Liver (tissue), 9 donors: ENCODE data around the gene GTF2H3. TPM values are rescaled to one million over a fixed set of nuclear protein-coding genes. Genes with fewer than 3 reads are reported as not detected.

Experiments used
- DNase-seq: peaks from one replicate; pipeline ENCODE4 v3.0.0-alpha.2; 2017; ENCODE audit warnings: low spot score
- H3K27ac ChIP-seq, 2 donors: one replicate each; pipeline ENCODE4 v1.7.0; 2013; ENCODE audit warnings: inconsistent platforms in 2 of 2, low read length in 2 of 2, control low read depth in 1 of 2, low read depth in 1 of 2, mild to moderate bottlenecking in 1 of 2
- H3K27me3 ChIP-seq, 4 donors: one replicate each; pipeline versions ENCODE4 v1.6.1 to v1.7.0; 2013; ENCODE audit warnings: low read length in 3 of 4, inconsistent platforms in 1 of 4, mild to moderate bottlenecking in 1 of 4, moderate library complexity in 1 of 4; ENCODE audit not compliant: control insufficient read depth in 4 of 4, insufficient read depth in 4 of 4
- H3K36me3 ChIP-seq, 4 donors: one replicate each; pipeline versions ENCODE4 v1.6.1 to v1.7.0; 2013; ENCODE audit warnings: low read length in 3 of 4, mild to moderate bottlenecking in 3 of 4, low read depth in 1 of 4, moderate library complexity in 1 of 4; ENCODE audit not compliant: control insufficient read depth in 4 of 4, insufficient read depth in 3 of 4
- H3K4me1 ChIP-seq, 4 donors: one replicate each; pipeline versions ENCODE4 v1.6.1 to v1.7.0; 2013; ENCODE audit warnings: low read length in 3 of 4, mild to moderate bottlenecking in 3 of 4, moderate library complexity in 1 of 4; ENCODE audit not compliant: control insufficient read depth in 4 of 4, insufficient read depth in 4 of 4
- H3K4me3 ChIP-seq, 3 donors: one replicate each; pipeline versions ENCODE4 v1.6.1 to v1.7.0; 2013; ENCODE audit warnings: low read length in 3 of 3, control low read depth in 1 of 3, low read depth in 1 of 3, mild to moderate bottlenecking in 1 of 3
- H3K9ac ChIP-seq, 2 donors: one replicate each; pipeline ENCODE4 v1.7.0; 2013; ENCODE audit warnings: low read length in 2 of 2, mild to moderate bottlenecking in 2 of 2, moderate library complexity in 2 of 2, control low read depth in 1 of 2, low read depth in 1 of 2
- H3K9me3 ChIP-seq, 4 donors: one replicate each; pipeline versions ENCODE4 v1.6.1 to v1.7.0; 2013; ENCODE audit warnings: low read length in 3 of 4; ENCODE audit not compliant: control insufficient read depth in 4 of 4
- CTCF ChIP-seq: fragments of 150-350 bp; IDR thresholded peaks from 2 replicates; pipeline ENCODE4 v1.5.1; 2017; ENCODE audit warnings: improper control_type of control experiment, low read depth, low read length; ENCODE audit not compliant: missing input control
- EGR1 ChIP-seq, 2 donors: IDR thresholded peaks; 2 replicates each; pipeline ENCODE4 v1.6.1; 2016 to 2018; ENCODE audit warnings: antibody characterized with exemption in 2 of 2, low read depth in 2 of 2
- FOXA1 ChIP-seq: IDR thresholded peaks from 2 replicates; pipeline ENCODE4 v1.6.1; 2016; ENCODE audit warnings: antibody characterized with exemption
- FOXA2 ChIP-seq: IDR thresholded peaks from 2 replicates; pipeline ENCODE4 v1.6.1; 2016; ENCODE audit warnings: antibody characterized with exemption
- GABPA ChIP-seq, 2 donors: IDR thresholded peaks in 1 of 2; conservative IDR thresholded peaks in 1 of 2; 2 replicates each; pipeline ENCODE4 v1.6.1; 2016; ENCODE audit warnings: antibody characterized with exemption in 2 of 2, mild to moderate bottlenecking in 1 of 2, moderate library complexity in 1 of 2
- HNF4A ChIP-seq, 2 donors: conservative IDR thresholded peaks; 2 replicates each; pipeline ENCODE4 v1.6.1; 2016; ENCODE audit warnings: antibody characterized with exemption in 2 of 2, mild to moderate bottlenecking in 2 of 2
- HNF4G ChIP-seq: IDR thresholded peaks from 2 replicates; pipeline ENCODE4 v1.6.1; 2016; ENCODE audit warnings: antibody characterized with exemption
- JUND ChIP-seq, 2 donors: IDR thresholded peaks; 2 replicates each; pipeline ENCODE4 v1.6.1; 2016; ENCODE audit warnings: antibody characterized with exemption in 2 of 2
- MAX ChIP-seq: IDR thresholded peaks from 2 replicates; pipeline ENCODE4 v1.6.1; 2016; ENCODE audit warnings: antibody characterized with exemption
- NR2F2 ChIP-seq: IDR thresholded peaks from 2 replicates; pipeline ENCODE4 v1.6.1; 2016; ENCODE audit warnings: antibody characterized with exemption
- RAD21 ChIP-seq, 2 donors: IDR thresholded peaks; 2 replicates each; pipeline ENCODE4 v1.6.1; 2016; ENCODE audit warnings: antibody characterized with exemption in 2 of 2, mild to moderate bottlenecking in 2 of 2
- RXRA ChIP-seq, 2 donors: IDR thresholded peaks; 2 replicates each; pipeline ENCODE4 v1.6.1; 2017 to 2018; ENCODE audit warnings: antibody characterized with exemption in 2 of 2, mild to moderate bottlenecking in 1 of 2
- SP1 ChIP-seq: IDR thresholded peaks from 2 replicates; pipeline ENCODE4 v1.6.1; 2018; ENCODE audit warnings: antibody characterized with exemption, mild to moderate bottlenecking
- TAF1 ChIP-seq: conservative IDR thresholded peaks from 2 replicates; pipeline ENCODE4 v1.6.1; 2016; ENCODE audit warnings: antibody characterized with exemption, mild to moderate bottlenecking
- YY1 ChIP-seq: IDR thresholded peaks from 2 replicates; pipeline ENCODE4 v1.6.1; 2016; ENCODE audit warnings: antibody characterized with exemption, mild to moderate bottlenecking
- ZBTB33 ChIP-seq: IDR thresholded peaks from 2 replicates; pipeline ENCODE4 v1.6.1; 2016; ENCODE audit warnings: antibody characterized with exemption
- WGBS: extraction: QIAGEN DNeasy Blood & Tissue Kit; methylation state at CpG from one replicate; pipeline ENCODE4 v1.1.7; 2013; 5-methylcytosine and 5-hydroxymethylcytosine counted together
- polyA plus RNA-seq, 2 donors: library from polyadenylated mRNA; stranded (reverse) in 1 of 2; unstranded in 1 of 2; fragments of 200-250 nt in 1 of 2; fragments of >200 nt in 1 of 2; fragmentation: Nextera tagmentation in 1 of 2; extraction: Ambion mirVana in 1 of 2; gene quantifications; one replicate each; pipeline versions ENCODE4 v1.2.1 to v1.2.3, GENCODE V29; 2013 to 2015
- total RNA-seq, 2 donors: library from RNA; depleted of rRNA; stranded (reverse); fragments of >200 nt; gene quantifications; one replicate each; pipeline ENCODE4 v1.2.3, GENCODE V29; 2014
- TF ChIP-seq, protein P1 (sequence below): IDR thresholded peaks from 2 replicates; pipeline ENCODE4 v1.6.1; 2016; ENCODE audit warnings: antibody characterized with exemption, mild to moderate bottlenecking
- TF ChIP-seq, protein P2 (sequence below): IDR thresholded peaks from 2 replicates; pipeline ENCODE4 v1.6.1; 2016; ENCODE audit warnings: antibody characterized with exemption
- donor health status: healthy.
- donor health status: healthy.
- donor health status: healthy.
- donor health status: healthy.
- donor health status: healthy.

GTF2H3 gene
- total and polyA plus RNA-seq, 4 donors = 5.8 to 18.3 (median 13.2) TPM

GRCh38 chr12:123608182-123608581 is 25.4 kb upstream of the GTF2H3 start:
- peaks cover 0 to 3% (median under 1%) of the 10 kb centered on the region in 4 donors for H3K4me1 ChIP-seq
- no peak overlapping the region for H3K4me3 ChIP-seq
- TF ChIP-seq HNF4A (conservative IDR thresholded peaks at IDR 0.05) = no peak
- TF ChIP-seq MAX = no peak
- no peak for TF ChIP-seq NR2F2
- no peak for TF ChIP-seq FOXA1
- no peak for TF ChIP-seq CTCF
- no peak for TF ChIP-seq GABPA (IDR thresholded peaks at IDR 0.05 in 1 of 2, conservative IDR thresholded peaks at IDR 0.05 in 1 of 2)
- TF ChIP-seq TAF1 = no peak
- TF ChIP-seq, protein P1, sequence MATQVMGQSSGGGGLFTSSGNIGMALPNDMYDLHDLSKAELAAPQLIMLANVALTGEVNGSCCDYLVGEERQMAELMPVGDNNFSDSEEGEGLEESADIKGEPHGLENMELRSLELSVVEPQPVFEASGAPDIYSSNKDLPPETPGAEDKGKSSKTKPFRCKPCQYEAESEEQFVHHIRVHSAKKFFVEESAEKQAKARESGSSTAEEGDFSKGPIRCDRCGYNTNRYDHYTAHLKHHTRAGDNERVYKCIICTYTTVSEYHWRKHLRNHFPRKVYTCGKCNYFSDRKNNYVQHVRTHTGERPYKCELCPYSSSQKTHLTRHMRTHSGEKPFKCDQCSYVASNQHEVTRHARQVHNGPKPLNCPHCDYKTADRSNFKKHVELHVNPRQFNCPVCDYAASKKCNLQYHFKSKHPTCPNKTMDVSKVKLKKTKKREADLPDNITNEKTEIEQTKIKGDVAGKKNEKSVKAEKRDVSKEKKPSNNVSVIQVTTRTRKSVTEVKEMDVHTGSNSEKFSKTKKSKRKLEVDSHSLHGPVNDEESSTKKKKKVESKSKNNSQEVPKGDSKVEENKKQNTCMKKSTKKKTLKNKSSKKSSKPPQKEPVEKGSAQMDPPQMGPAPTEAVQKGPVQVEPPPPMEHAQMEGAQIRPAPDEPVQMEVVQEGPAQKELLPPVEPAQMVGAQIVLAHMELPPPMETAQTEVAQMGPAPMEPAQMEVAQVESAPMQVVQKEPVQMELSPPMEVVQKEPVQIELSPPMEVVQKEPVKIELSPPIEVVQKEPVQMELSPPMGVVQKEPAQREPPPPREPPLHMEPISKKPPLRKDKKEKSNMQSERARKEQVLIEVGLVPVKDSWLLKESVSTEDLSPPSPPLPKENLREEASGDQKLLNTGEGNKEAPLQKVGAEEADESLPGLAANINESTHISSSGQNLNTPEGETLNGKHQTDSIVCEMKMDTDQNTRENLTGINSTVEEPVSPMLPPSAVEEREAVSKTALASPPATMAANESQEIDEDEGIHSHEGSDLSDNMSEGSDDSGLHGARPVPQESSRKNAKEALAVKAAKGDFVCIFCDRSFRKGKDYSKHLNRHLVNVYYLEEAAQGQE = no peak
- TF ChIP-seq RXRA (IDR thresholded peaks at IDR 0.05) = no peak
- no peak for TF ChIP-seq YY1
- no peak for TF ChIP-seq HNF4G
- TF ChIP-seq, protein P2, sequence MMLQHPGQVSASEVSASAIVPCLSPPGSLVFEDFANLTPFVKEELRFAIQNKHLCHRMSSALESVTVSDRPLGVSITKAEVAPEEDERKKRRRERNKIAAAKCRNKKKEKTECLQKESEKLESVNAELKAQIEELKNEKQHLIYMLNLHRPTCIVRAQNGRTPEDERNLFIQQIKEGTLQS = no peak
- no peak for TF ChIP-seq ZBTB33
- no peak for TF ChIP-seq JUND (IDR thresholded peaks at IDR 0.05)
- no peak for TF ChIP-seq RAD21 (IDR thresholded peaks at IDR 0.05)
- no peak for TF ChIP-seq SP1
- TF ChIP-seq FOXA2 = no peak
- TF ChIP-seq EGR1 (IDR thresholded peaks at IDR 0.05; ENCODE audit: low read depth in 2 of 2) = no peak
- no peak for DNase-seq
- H3K9me3 ChIP-seq = no peaks in the 10 kb centered on the region
- WGBS = 88% methylated on average over 8 of the region's 8 CpGs
- H3K36me3 ChIP-seq = peaks cover 11 to 77% (median 52%) of the 10 kb centered on the region in 4 donors
- no peak overlapping the region for H3K27ac ChIP-seq
- H3K9ac ChIP-seq = no peak overlapping the region
- no peaks in the 10 kb centered on the region for H3K27me3 ChIP-seq
